Activated CD4-positive, CD25-positive, alpha-beta regulatory T cell treated with anti-CD3 and anti-CD28 coated beads, Interleukin-2, amount 50 U/mL, for 16 hours (primary cell): Measurements from ENCODE around the gene SLC24A4.

Experiments used
- DNase-seq: peaks from one replicate; pipeline ENCODE4 v3.0.0-alpha.2; 2020; ENCODE audit warnings: low read depth, low spot score

Gene SLC24A4

GRCh38 chr14:92542766-92543554 lies 220.0 kb downstream of the SLC24A4 start:
- DNase-seq, result no peak

DNA sequence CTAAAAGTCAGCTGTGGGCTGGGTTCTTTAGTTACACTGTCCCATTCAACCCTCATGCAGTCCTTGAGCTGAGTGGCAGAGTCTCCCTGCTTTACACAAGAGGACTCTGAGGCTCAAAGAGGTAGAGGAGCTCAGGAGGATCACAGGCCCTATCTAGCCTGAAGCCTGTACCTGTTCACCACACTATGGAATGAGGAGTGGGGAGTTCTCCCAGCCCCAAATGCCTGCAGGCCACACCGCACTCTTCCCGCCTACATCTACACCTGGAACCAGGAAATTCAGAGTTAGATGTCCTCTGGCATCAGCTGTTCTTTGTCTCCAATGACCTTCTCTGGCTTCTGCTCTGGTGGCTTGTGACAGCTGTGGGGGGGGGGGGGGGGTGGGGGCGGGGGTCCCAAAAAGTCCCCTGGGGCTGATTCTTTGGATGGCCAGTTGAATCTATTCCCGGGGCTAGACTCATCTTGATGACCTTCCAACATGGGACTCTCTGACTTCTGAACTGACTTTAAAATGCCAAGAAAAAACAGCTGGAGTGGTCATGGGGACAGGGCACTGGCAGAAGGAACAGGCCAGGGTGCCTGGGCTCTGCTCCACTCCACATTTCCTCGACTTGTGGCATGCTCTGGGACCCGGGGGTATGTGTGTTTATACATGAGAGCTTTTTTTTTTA lies 221.2 kb downstream of the SLC24A4 start:
- no peak for DNase-seq

- DNase-seq, result no peak
These were observed 223.5 kb downstream of the SLC24A4 start for GRCh38 chr14:92546347-92547053.

- no peak for DNase-seq
These were observed 226.3 kb downstream of the SLC24A4 start for GRCh38 chr14:92549105-92549858.

- no peak for DNase-seq
These were observed 226.9 kb downstream of the SLC24A4 start for GRCh38 chr14:92549859-92550230.
